ENCODE data around the gene FAM107B.

FAM107B gene

GRCh38 chr10:14486777-14487487 lies 287.8 kb downstream of the FAM107B start:
- H3K4me1 Mint-ChIP-seq, result no peaks in the 10 kb centered on the region
- H3K27ac Mint-ChIP-seq, result no peak overlapping the region
- H3K27me3 Mint-ChIP-seq, result peaks cover 20% of the 10 kb centered on the region
- DNase-seq (no peak), ATAC-seq (no peak)
- no peaks in the 10 kb centered on the region for H3K9me3 Mint-ChIP-seq
- no peak overlapping the region for H3K4me3 Mint-ChIP-seq
- no peaks in the 10 kb centered on the region for H3K36me3 Mint-ChIP-seq (ENCODE audit: low read depth)

GRCh38 chr10:14485986-14486385 lies 288.7 kb downstream of the FAM107B start:
- no peak overlapping the region for H3K27ac Mint-ChIP-seq
- ATAC-seq (no peak), DNase-seq (no peak)
- H3K4me1 Mint-ChIP-seq, result no peaks in the 10 kb centered on the region
- H3K4me3 Mint-ChIP-seq, result no peak overlapping the region
- H3K36me3 Mint-ChIP-seq (ENCODE audit: low read depth), result no peaks in the 10 kb centered on the region
- H3K9me3 Mint-ChIP-seq, result no peaks in the 10 kb centered on the region
- peaks cover 20% of the 10 kb centered on the region for H3K27me3 Mint-ChIP-seq

DNA sequence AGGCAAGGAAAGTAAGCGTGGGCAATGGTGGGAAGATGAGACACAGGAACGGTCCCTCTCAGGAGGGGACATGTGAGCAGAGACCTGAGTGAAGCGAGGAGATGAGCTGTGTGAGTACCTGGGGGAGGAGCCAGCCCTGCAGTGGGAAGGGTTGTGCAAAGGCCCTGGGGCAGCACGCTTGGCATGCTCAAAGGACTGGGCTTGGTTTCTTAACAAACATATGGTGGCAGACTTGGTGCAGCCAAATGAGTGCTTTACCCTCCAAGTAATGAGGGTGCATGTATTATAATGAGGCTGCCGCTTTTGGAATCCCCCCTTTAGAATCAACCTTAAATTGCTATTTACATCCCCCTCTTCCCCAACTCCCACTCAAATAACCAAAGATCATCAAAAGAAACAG lies 291.3 kb downstream of the FAM107B start:
- H3K27ac Mint-ChIP-seq, result no peak overlapping the region
- no peaks in the 10 kb centered on the region for H3K4me1 Mint-ChIP-seq
- no peaks in the 10 kb centered on the region for H3K9me3 Mint-ChIP-seq
- ATAC-seq (no peak), DNase-seq (no peak)
- peaks cover 20% of the 10 kb centered on the region for H3K27me3 Mint-ChIP-seq
- H3K36me3 Mint-ChIP-seq (ENCODE audit: low read depth), result no peaks in the 10 kb centered on the region
- no peak overlapping the region for H3K4me3 Mint-ChIP-seq

GRCh38 chr10:14481752-14482151 lies 292.9 kb downstream of the FAM107B start:
- Mint-ChIP-seq H3K27ac (no peak overlapping the region), H3K27me3 (peaks cover 16% of the 10 kb centered on the region), H3K4me3 (no peak overlapping the region), H3K36me3 (ENCODE audit: low read depth) (no peaks in the 10 kb centered on the region), H3K9me3 (no peaks in the 10 kb centered on the region), H3K4me1 (no peaks in the 10 kb centered on the region)
- ATAC-seq (no peak), DNase-seq (no peak)

DNA sequence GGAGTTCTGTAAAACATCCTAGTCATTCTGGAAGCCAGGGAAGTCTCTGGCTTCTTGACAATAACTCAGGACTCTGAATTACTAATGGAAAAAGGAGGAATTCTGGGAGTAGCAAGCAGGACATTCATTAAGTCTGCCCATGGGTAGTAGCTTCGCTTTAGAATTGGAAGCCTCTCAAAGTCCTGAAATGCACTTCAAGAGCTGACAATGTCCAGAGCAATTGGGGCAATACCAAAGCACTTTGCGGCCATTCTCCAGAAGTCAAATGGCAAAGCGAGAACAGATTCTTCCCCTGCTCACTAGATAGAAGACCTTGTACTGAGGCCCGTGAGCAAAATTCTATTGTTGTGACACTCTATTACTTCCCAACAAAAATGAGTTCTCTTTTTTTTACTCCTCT lies 293.7 kb downstream of the FAM107B start:
- Mint-ChIP-seq H3K27ac (no peak overlapping the region), H3K36me3 (ENCODE audit: low read depth) (no peaks in the 10 kb centered on the region), H3K9me3 (no peaks in the 10 kb centered on the region), H3K4me3 (no peak overlapping the region), H3K4me1 (no peaks in the 10 kb centered on the region), H3K27me3 (peaks cover 14% of the 10 kb centered on the region)
- DNase-seq (no peak), ATAC-seq (no peak)

- Mint-ChIP-seq H3K4me3 (no peak overlapping the region), H3K4me1 (no peaks in the 10 kb centered on the region), H3K27me3 (peaks cover 12% of the 10 kb centered on the region), H3K36me3 (ENCODE audit: low read depth) (no peaks in the 10 kb centered on the region), H3K27ac (no peak overlapping the region), H3K9me3 (no peaks in the 10 kb centered on the region)
- ATAC-seq, result no peak
- no peak for DNase-seq
These were observed 296.1 kb downstream of the FAM107B start for GRCh38 chr10:14478604-14479003.

- no peak overlapping the region for H3K4me3 Mint-ChIP-seq
- H3K4me1 Mint-ChIP-seq, result no peaks in the 10 kb centered on the region
- peaks cover 12% of the 10 kb centered on the region for H3K27me3 Mint-ChIP-seq
- no peak for DNase-seq
- H3K9me3 Mint-ChIP-seq, result no peaks in the 10 kb centered on the region
- no peak for ATAC-seq
- H3K36me3 Mint-ChIP-seq (ENCODE audit: low read depth), result no peaks in the 10 kb centered on the region
- H3K27ac Mint-ChIP-seq, result no peak overlapping the region
These were observed 296.5 kb downstream of the FAM107B start for GRCh38 chr10:14478201-14478600.

GRCh38 chr10:14477408-14477710 lies 297.3 kb downstream of the FAM107B start:
- H3K9me3 Mint-ChIP-seq, result no peaks in the 10 kb centered on the region
- DNase-seq (no peak), ATAC-seq (no peak)
- H3K27ac Mint-ChIP-seq, result no peak overlapping the region
- peaks cover 14% of the 10 kb centered on the region for H3K27me3 Mint-ChIP-seq
- H3K4me1 Mint-ChIP-seq, result no peaks in the 10 kb centered on the region
- no peaks in the 10 kb centered on the region for H3K36me3 Mint-ChIP-seq (ENCODE audit: low read depth)
- H3K4me3 Mint-ChIP-seq, result no peak overlapping the region

DNA sequence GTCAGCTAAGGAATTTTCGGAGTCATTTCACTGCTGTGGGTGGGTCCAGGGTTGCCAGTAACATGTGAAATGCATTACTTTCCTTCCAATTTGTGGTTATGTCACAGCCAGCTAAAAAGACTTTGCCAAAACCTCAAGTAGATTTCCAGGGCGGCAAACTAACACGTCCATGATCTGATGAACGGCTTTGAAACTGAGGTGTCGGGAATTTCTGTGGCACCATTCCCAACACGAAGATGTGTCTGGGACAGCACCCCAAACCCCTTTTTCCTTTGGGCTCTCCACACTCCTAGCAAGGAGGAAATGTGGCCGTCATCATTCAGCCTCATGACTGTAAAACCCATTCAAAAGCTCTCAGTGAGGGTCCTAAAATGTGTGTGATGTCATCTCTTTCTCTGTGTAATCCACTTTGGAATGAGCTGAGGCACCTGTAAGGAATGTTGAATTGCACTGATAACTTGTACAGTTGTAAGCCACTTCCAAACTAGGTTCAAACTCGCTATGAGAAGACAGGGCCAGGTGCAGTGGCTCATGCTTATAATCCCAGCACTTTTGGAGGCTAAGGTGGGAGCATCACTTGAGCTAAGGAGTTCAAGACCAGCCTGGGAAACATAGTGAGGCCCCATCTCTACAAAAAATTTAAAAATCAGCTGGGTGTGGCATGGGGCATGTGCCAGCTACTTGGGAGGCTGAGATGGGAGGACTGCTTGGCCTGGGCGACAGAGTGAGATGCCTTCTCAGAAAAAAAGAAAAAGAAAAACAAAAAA lies 297.9 kb downstream of the FAM107B start:
- no peak overlapping the region for H3K4me3 Mint-ChIP-seq
- peaks cover 17% of the 10 kb centered on the region for H3K27me3 Mint-ChIP-seq
- ATAC-seq, result no peak
- no peaks in the 10 kb centered on the region for H3K9me3 Mint-ChIP-seq
- DNase-seq, result no peak
- H3K36me3 Mint-ChIP-seq (ENCODE audit: low read depth), result no peaks in the 10 kb centered on the region
- H3K4me1 Mint-ChIP-seq, result no peaks in the 10 kb centered on the region
- H3K27ac Mint-ChIP-seq, result no peak overlapping the region

- H3K27ac Mint-ChIP-seq, result no peak overlapping the region
- H3K4me3 Mint-ChIP-seq, result no peak overlapping the region
- ATAC-seq (no peak), DNase-seq (no peak)
- no peaks in the 10 kb centered on the region for H3K36me3 Mint-ChIP-seq (ENCODE audit: low read depth)
- H3K4me1 Mint-ChIP-seq, result no peaks in the 10 kb centered on the region
- H3K27me3 Mint-ChIP-seq, result peaks cover 17% of the 10 kb centered on the region
- H3K9me3 Mint-ChIP-seq, result no peaks in the 10 kb centered on the region
These were observed 298.7 kb downstream of the FAM107B start for GRCh38 chr10:14476006-14476405.

DNA sequence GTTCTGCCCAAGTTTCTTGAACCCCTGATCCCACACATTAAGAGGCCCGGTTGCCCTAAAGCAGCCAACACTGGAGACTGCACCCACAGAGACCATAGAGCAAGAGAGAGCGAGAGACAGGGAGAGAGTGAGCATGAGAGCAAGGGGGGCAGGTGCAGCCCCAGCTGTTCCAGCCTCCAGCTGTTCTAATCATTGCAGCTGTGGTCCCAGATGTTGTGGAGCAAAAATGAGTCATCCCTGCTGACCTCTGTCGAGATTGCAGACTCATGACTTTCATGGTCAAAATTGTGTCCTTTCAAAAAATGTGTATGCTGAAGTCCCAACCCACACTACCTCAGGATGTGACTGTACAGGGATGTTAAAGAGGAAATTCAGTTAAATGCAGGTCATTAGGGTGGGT lies 300.0 kb downstream of the FAM107B start:
- no peaks in the 10 kb centered on the region for H3K36me3 Mint-ChIP-seq (ENCODE audit: low read depth)
- peaks cover 17% of the 10 kb centered on the region for H3K27me3 Mint-ChIP-seq
- H3K9me3 Mint-ChIP-seq, result no peaks in the 10 kb centered on the region
- DNase-seq, result no peak
- no peak overlapping the region for H3K4me3 Mint-ChIP-seq
- H3K27ac Mint-ChIP-seq, result no peak overlapping the region
- no peaks in the 10 kb centered on the region for H3K4me1 Mint-ChIP-seq
- ATAC-seq, result no peak

DNA sequence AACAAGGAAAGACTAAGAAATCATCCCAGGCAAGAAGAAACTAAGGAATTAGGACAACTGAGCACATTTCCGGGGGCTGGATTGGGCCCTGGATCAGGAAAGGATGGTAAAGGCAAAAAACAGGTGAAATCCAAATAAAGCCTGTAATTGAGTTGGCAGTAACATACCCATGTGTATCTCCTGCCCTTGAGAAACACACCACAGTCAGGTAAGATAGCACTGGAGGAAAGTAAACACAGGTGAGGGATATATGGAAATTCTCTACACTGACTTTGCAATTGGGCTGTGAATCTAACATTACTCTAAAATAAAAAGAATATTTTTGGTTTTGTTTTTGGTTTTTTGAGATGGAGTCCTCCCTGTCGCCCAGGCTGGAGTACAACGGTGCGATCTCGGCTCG lies 303.8 kb downstream of the FAM107B start:
- ATAC-seq (no peak), DNase-seq (no peak)
- Mint-ChIP-seq H3K27me3 (peaks cover 17% of the 10 kb centered on the region), H3K36me3 (ENCODE audit: low read depth) (no peaks in the 10 kb centered on the region), H3K4me3 (no peak overlapping the region), H3K27ac (no peak overlapping the region), H3K4me1 (no peaks in the 10 kb centered on the region), H3K9me3 (no peaks in the 10 kb centered on the region)

GRCh38 chr10:14468726-14469125 lies 306.0 kb downstream of the FAM107B start:
- H3K36me3 Mint-ChIP-seq (ENCODE audit: low read depth), result no peaks in the 10 kb centered on the region
- no peaks in the 10 kb centered on the region for H3K9me3 Mint-ChIP-seq
- H3K27me3 Mint-ChIP-seq, result peaks cover 12% of the 10 kb centered on the region
- DNase-seq (no peak), ATAC-seq (no peak)
- no peak overlapping the region for H3K4me3 Mint-ChIP-seq
- no peak overlapping the region for H3K27ac Mint-ChIP-seq
- H3K4me1 Mint-ChIP-seq, result no peaks in the 10 kb centered on the region

All from activated naive CD8-positive, alpha-beta T cell treated with anti-CD3 and anti-CD28 coated beads, Interleukin-2, amount 50 U/mL, for 24 hours (primary cell).